Measurements from ENCODE around the gene PPP1R14D. TPM values are rescaled to one million over a fixed set of nuclear protein-coding genes. Genes with fewer than 3 reads are reported as not detected.

The PPP1R14D gene
- total and polyA plus RNA-seq, 2 experiments from 2014 or later: not detected

GRCh38 chr15:40793216-40793989 lies 35.1 kb downstream of the PPP1R14D start:
- peaks cover 69% of the 10 kb centered on the region for H3K79me2 ChIP-seq (ENCODE audit: insufficient read depth)
- peak overlapping the region; percentile 65 for H3K27ac ChIP-seq

GRCh38 chr15:40792394-40792793 lies 36.1 kb downstream of the PPP1R14D start:
- in situ Hi-C loops (cut with MboI): no loop called here
- Histone ChIP-seq H3K9ac (no peak overlapping the region), H3K9me3 (ENCODE audit: low read depth) (no peaks in the 10 kb centered on the region), H3K4me1 (ENCODE audit: insufficient read depth) (peaks cover 23% of the 10 kb centered on the region), H3K27me3 (replicated peaks; ENCODE audit: insufficient read depth) (no peaks in the 10 kb centered on the region), H3K27ac (no peak overlapping the region), H3K9me2 (ENCODE audit: insufficient read depth) (no peaks in the 10 kb centered on the region), H3F3A (ENCODE audit: insufficient read depth) (peaks cover 20% of the 10 kb centered on the region), H3K4me3 (no peak overlapping the region), H3K79me2 (ENCODE audit: insufficient read depth) (peaks cover 60% of the 10 kb centered on the region), H2AFZ (no peak overlapping the region), H3K36me3 (ENCODE audit: low read depth) (peaks cover 2% of the 10 kb centered on the region; the same call in 1 of the 2 replicates), H3K4me2 (ENCODE audit: unreplicated experiment) (no peak overlapping the region), H4K20me1 (ENCODE audit: insufficient read depth) (no peaks in the 10 kb centered on the region)
- TF ChIP-seq EZH2 (IDR thresholded peaks at IDR 0.05; ENCODE audit: insufficient read depth, poor library complexity, severe bottlenecking) (no peak), EZH2phosphoT487 (IDR thresholded peaks at IDR 0.05; ENCODE audit: insufficient read depth, low read depth) (no peak)
- no peak for DNase-seq
- WGBS, 2 experiments (ENCODE audit: low coverage in 1 of 2, low lambda C conversion rate in 2 of 2, missing lambda C conversion rate in 2 of 2): 88 to 99% methylated on average over 3 of the region's 3 CpGs

More at GRCh38 chr15:40793216-40793989, 35.1 kb downstream of the PPP1R14D start:
- peaks cover 2% of the 10 kb centered on the region; the same call in 1 of the 2 replicates for H3K36me3 ChIP-seq (ENCODE audit: low read depth)
- H3K4me3 ChIP-seq: 0 out of 2 replicates have a peak overlapping the region, but pooled peaks have one; percentile 2
- in situ Hi-C loops (cut with MboI): no loop called here
- no peaks in the 10 kb centered on the region for H3K9me2 ChIP-seq (ENCODE audit: insufficient read depth)
- DNase-seq: peak; percentile 93
- H3K9ac ChIP-seq: peak overlapping the region; percentile 44
- 17 to 23% methylated on average over 9 of the region's 9 CpGs for WGBS, 2 experiments (ENCODE audit: low coverage in 1 of 2, low lambda C conversion rate in 2 of 2, missing lambda C conversion rate in 2 of 2)
- H3K4me1 ChIP-seq (ENCODE audit: insufficient read depth): peaks cover 17% of the 10 kb centered on the region
- H4K20me1 ChIP-seq (ENCODE audit: insufficient read depth): no peaks in the 10 kb centered on the region
- peak overlapping the region; percentile 29 for H3K4me2 ChIP-seq (ENCODE audit: unreplicated experiment)
- TF ChIP-seq EZH2phosphoT487 (IDR thresholded peaks at IDR 0.05; ENCODE audit: insufficient read depth, low read depth) (no peak), EZH2 (IDR thresholded peaks at IDR 0.05; ENCODE audit: insufficient read depth, poor library complexity, severe bottlenecking) (no peak)
- H3F3A ChIP-seq (ENCODE audit: insufficient read depth): peaks cover 15% of the 10 kb centered on the region
- no peaks in the 10 kb centered on the region for H3K27me3 ChIP-seq (replicated peaks; ENCODE audit: insufficient read depth)
- no peaks in the 10 kb centered on the region for H3K9me3 ChIP-seq (ENCODE audit: low read depth)
- 0 out of 2 replicates have a peak overlapping the region, but pooled peaks have one; percentile 11 for H2AFZ ChIP-seq

- Histone ChIP-seq H4K20me1 (ENCODE audit: insufficient read depth) (no peaks in the 10 kb centered on the region), H2AFZ (no peak overlapping the region), H3K79me2 (ENCODE audit: insufficient read depth) (peaks cover 51% of the 10 kb centered on the region), H3F3A (ENCODE audit: insufficient read depth) (peaks cover 32% of the 10 kb centered on the region), H3K27me3 (replicated peaks; ENCODE audit: insufficient read depth) (no peaks in the 10 kb centered on the region), H3K9me3 (ENCODE audit: low read depth) (no peaks in the 10 kb centered on the region), H3K4me2 (ENCODE audit: unreplicated experiment) (no peak overlapping the region), H3K36me3 (ENCODE audit: low read depth) (peaks cover 2% of the 10 kb centered on the region; the same call in 1 of the 2 replicates), H3K4me1 (ENCODE audit: insufficient read depth) (peaks cover 32% of the 10 kb centered on the region), H3K4me3 (no peak overlapping the region), H3K9ac (no peak overlapping the region), H3K27ac (peak overlapping the region; percentile 47), H3K9me2 (ENCODE audit: insufficient read depth) (no peaks in the 10 kb centered on the region)
- TF ChIP-seq EZH2phosphoT487 (IDR thresholded peaks at IDR 0.05; ENCODE audit: insufficient read depth, low read depth) (no peak), EZH2 (IDR thresholded peaks at IDR 0.05; ENCODE audit: insufficient read depth, poor library complexity, severe bottlenecking) (no peak)
- in situ Hi-C loops (cut with MboI): no loop called here
- WGBS, 2 experiments (ENCODE audit: low coverage in 1 of 2, low lambda C conversion rate in 2 of 2, missing lambda C conversion rate in 2 of 2): 38 to 52% methylated on average over 3 of the region's 3 CpGs
- DNase-seq: peak; percentile 44
Measured at GRCh38 chr15:40790718-40791117, 37.8 kb downstream of the PPP1R14D start.

GRCh38 chr15:40789999-40790398 lies 38.5 kb downstream of the PPP1R14D start:
- in situ Hi-C loops (cut with MboI): no loop called here
- Histone ChIP-seq H2AFZ (no peak overlapping the region), H3K27ac (no peak overlapping the region), H3K4me2 (ENCODE audit: unreplicated experiment) (no peak overlapping the region), H3K9ac (no peak overlapping the region), H3K9me2 (ENCODE audit: insufficient read depth) (no peaks in the 10 kb centered on the region), H3F3A (ENCODE audit: insufficient read depth) (peaks cover 32% of the 10 kb centered on the region), H3K9me3 (ENCODE audit: low read depth) (no peaks in the 10 kb centered on the region), H3K36me3 (ENCODE audit: low read depth) (peaks cover 2% of the 10 kb centered on the region; the same call in 1 of the 2 replicates), H3K27me3 (replicated peaks; ENCODE audit: insufficient read depth) (no peaks in the 10 kb centered on the region), H3K79me2 (ENCODE audit: insufficient read depth) (peaks cover 51% of the 10 kb centered on the region), H3K4me3 (no peak overlapping the region), H3K4me1 (ENCODE audit: insufficient read depth) (peaks cover 32% of the 10 kb centered on the region), H4K20me1 (ENCODE audit: insufficient read depth) (no peaks in the 10 kb centered on the region)
- DNase-seq: no peak
- TF ChIP-seq EZH2 (IDR thresholded peaks at IDR 0.05; ENCODE audit: insufficient read depth, poor library complexity, severe bottlenecking) (no peak), EZH2phosphoT487 (IDR thresholded peaks at IDR 0.05; ENCODE audit: insufficient read depth, low read depth) (no peak)
- 89 to 92% methylated on average over 8 of the region's 8 CpGs for WGBS, 2 experiments (ENCODE audit: low coverage in 1 of 2, low lambda C conversion rate in 2 of 2, missing lambda C conversion rate in 2 of 2)

Data from GM23248 (cell line).